ENCODE measurements around the gene IL13RA2. TPM values are rescaled to one million over a fixed set of nuclear protein-coding genes. Genes with fewer than 3 reads are reported as not detected.

The IL13RA2 gene
- total RNA-seq, 1 donor from 2014 or later: not detected

DNA sequence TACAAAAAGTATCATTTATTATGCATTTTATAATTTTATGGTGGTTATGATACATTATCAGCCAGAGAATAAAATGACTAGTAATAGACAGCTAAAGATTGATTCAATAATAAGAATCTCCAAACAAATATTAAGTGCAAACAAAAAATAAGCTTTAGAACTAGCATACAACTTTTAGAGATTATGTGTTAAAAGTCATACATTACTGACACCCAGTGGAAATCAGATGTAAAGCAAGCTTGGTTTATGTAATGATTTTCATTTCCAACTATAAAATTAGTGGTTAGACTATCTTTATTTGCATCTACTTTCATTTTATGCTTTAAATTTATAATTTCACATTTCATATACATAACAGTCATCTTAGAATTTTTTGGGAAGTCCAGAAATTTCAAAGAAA lies 57.7 kb downstream of the IL13RA2 start:
- Mint-ChIP-seq H3K36me3 (ENCODE audit: insufficient read depth) (no peaks in the 10 kb centered on the region), H3K4me3 (ENCODE audit: low read depth) (no peak overlapping the region)
- TF ChIP-seq, protein P1, sequence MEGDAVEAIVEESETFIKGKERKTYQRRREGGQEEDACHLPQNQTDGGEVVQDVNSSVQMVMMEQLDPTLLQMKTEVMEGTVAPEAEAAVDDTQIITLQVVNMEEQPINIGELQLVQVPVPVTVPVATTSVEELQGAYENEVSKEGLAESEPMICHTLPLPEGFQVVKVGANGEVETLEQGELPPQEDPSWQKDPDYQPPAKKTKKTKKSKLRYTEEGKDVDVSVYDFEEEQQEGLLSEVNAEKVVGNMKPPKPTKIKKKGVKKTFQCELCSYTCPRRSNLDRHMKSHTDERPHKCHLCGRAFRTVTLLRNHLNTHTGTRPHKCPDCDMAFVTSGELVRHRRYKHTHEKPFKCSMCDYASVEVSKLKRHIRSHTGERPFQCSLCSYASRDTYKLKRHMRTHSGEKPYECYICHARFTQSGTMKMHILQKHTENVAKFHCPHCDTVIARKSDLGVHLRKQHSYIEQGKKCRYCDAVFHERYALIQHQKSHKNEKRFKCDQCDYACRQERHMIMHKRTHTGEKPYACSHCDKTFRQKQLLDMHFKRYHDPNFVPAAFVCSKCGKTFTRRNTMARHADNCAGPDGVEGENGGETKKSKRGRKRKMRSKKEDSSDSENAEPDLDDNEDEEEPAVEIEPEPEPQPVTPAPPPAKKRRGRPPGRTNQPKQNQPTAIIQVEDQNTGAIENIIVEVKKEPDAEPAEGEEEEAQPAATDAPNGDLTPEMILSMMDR (IDR thresholded peaks at IDR 0.05; ENCODE audit: unreplicated experiment): peak; percentile 74

More for the DNA sequence above, 57.7 kb downstream of the IL13RA2 start:
- H3K27ac Mint-ChIP-seq: no peak overlapping the region
- no peak for DNase-seq (ENCODE audit: low spot score, unreplicated experiment)
- no peaks in the 10 kb centered on the region for H3K27me3 Mint-ChIP-seq
- no peaks in the 10 kb centered on the region for H3K9me3 Mint-ChIP-seq (ENCODE audit: low read depth)
- H3K4me1 Mint-ChIP-seq (ENCODE audit: low read depth): peaks cover 3% of the 10 kb centered on the region

Other genes starting within 250 kb of the IL13RA2 start
- gene RBMXL3, start 171.8 kb upstream of the IL13RA2 start, total RNA-seq: not detected in 2 replicates
- 14.4 and 16.9 TPM in 2 replicates for gene LRCH2, start 216.5 kb upstream of the IL13RA2 start, total RNA-seq

Measured in progenitor cell of endocrine pancreas (in vitro differentiated cells).